ENCODE results near the gene IER5L.

The IER5L gene

GRCh38 chr9:129128689-129129088 is 49.4 kb downstream of the IER5L start:
- no peaks in the 10 kb centered on the region for H3F3A ChIP-seq (ENCODE audit: low read depth)
- H2AFZ ChIP-seq (ENCODE audit: low read length) = no peak overlapping the region
- H3K9me3 ChIP-seq (ENCODE audit: insufficient read depth, low read depth, low read length) = no peaks in the 10 kb centered on the region
- H3K9ac ChIP-seq (ENCODE audit: low read depth, low read length, poor library complexity, severe bottlenecking) = no peak overlapping the region
- no peak overlapping the region for H3K4me2 ChIP-seq (ENCODE audit: low read depth, low read length, poor library complexity, severe bottlenecking)
- no peaks in the 10 kb centered on the region for H3K27me3 ChIP-seq (ENCODE audit: insufficient read depth, low read length, poor library complexity, severe bottlenecking)
- H3K9me2 ChIP-seq (replicated peaks; ENCODE audit: low read depth, low read length) = no peaks in the 10 kb centered on the region
- no peaks in the 10 kb centered on the region for H3K79me2 ChIP-seq (ENCODE audit: insufficient read depth, low read length)
- peaks cover 47% of the 10 kb centered on the region; the same call in 1 of the 2 replicates for H3K36me3 ChIP-seq (ENCODE audit: insufficient read depth, low read length)
- H3K4me1 ChIP-seq (ENCODE audit: insufficient read depth, low read length, poor library complexity, severe bottlenecking) = no peaks in the 10 kb centered on the region
- no peak overlapping the region for H3K4me3 ChIP-seq (ENCODE audit: low read length, poor library complexity, severe bottlenecking)
- H4K20me1 ChIP-seq (ENCODE audit: insufficient read depth, low read length, poor library complexity, severe bottlenecking) = no peaks in the 10 kb centered on the region
- TF ChIP-seq CTCF (conservative IDR thresholded peaks at IDR 0.05; ENCODE audit: low read length) = no peak
- no peak for TF ChIP-seq EZH2phosphoT487 (IDR thresholded peaks at IDR 0.05; ENCODE audit: borderline replicate concordance)

- TF ChIP-seq CTCF (conservative IDR thresholded peaks at IDR 0.05; ENCODE audit: low read length) = no peak
- no peak for TF ChIP-seq EZH2phosphoT487 (IDR thresholded peaks at IDR 0.05; ENCODE audit: borderline replicate concordance)
- no peaks in the 10 kb centered on the region for H3K9me2 ChIP-seq (replicated peaks; ENCODE audit: low read depth, low read length)
- no peaks in the 10 kb centered on the region for H4K20me1 ChIP-seq (ENCODE audit: insufficient read depth, low read length, poor library complexity, severe bottlenecking)
- no peak overlapping the region for H3K4me2 ChIP-seq (ENCODE audit: low read depth, low read length, poor library complexity, severe bottlenecking)
- H3K79me2 ChIP-seq (ENCODE audit: insufficient read depth, low read length) = no peaks in the 10 kb centered on the region
- H3K4me1 ChIP-seq (ENCODE audit: insufficient read depth, low read length, poor library complexity, severe bottlenecking) = no peaks in the 10 kb centered on the region
- no peaks in the 10 kb centered on the region for H3K9me3 ChIP-seq (ENCODE audit: insufficient read depth, low read depth, low read length)
- H3K36me3 ChIP-seq (ENCODE audit: insufficient read depth, low read length) = peaks cover 52% of the 10 kb centered on the region; the same call in 1 of the 2 replicates
- H2AFZ ChIP-seq (ENCODE audit: low read length) = no peak overlapping the region
- H3F3A ChIP-seq (ENCODE audit: low read depth) = no peaks in the 10 kb centered on the region
- no peak overlapping the region for H3K4me3 ChIP-seq (ENCODE audit: low read length, poor library complexity, severe bottlenecking)
- H3K9ac ChIP-seq (ENCODE audit: low read depth, low read length, poor library complexity, severe bottlenecking) = no peak overlapping the region
- H3K27me3 ChIP-seq (ENCODE audit: insufficient read depth, low read length, poor library complexity, severe bottlenecking) = no peaks in the 10 kb centered on the region
Measured at GRCh38 chr9:129126749-129127618, 51.1 kb downstream of the IER5L start.

All from Loucy (cell line).